Measurements from ENCODE around the gene CORO7.

CORO7 gene

GRCh38 chr16:4313563-4314531, 102.5 kb downstream of the CORO7 start:
- TF ChIP-seq CTCF (IDR thresholded peaks at IDR 0.05; ENCODE audit: low read depth, low read length), result peak; percentile 55
- DNase-seq (ENCODE audit: extremely low read depth, low read depth), result no peak

DNA sequence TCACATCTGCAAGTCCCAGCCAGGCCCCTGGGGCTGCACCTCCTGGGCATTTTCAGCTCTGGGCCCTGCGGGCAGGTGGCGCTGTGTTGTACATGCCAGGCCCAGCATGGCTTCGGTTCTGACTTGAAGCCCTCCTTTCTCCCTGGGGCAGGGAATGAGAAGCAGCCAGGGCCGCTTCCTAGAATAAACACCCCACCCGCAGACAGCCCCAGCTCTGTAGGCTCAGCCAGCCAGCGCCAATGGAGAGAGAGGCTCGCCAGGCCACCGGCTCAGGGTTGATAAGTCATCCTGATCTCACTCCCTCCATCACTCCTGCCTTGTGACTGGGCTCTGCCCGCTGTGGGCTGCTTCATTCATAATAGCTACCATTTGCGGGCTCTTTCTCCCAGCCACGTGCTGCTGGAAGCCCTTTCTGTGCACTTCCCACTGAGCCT, 106.5 kb downstream of the CORO7 start:
- peak; percentile 79 for DNase-seq (ENCODE audit: extremely low read depth, low read depth)
- TF ChIP-seq CTCF (IDR thresholded peaks at IDR 0.05; ENCODE audit: low read depth, low read length), result peak; percentile 80

- TF ChIP-seq CTCF (IDR thresholded peaks at IDR 0.05; ENCODE audit: low read depth, low read length), result no peak
Measured at GRCh38 chr16:4309102-4309832, 107.1 kb downstream of the CORO7 start.

DNA sequence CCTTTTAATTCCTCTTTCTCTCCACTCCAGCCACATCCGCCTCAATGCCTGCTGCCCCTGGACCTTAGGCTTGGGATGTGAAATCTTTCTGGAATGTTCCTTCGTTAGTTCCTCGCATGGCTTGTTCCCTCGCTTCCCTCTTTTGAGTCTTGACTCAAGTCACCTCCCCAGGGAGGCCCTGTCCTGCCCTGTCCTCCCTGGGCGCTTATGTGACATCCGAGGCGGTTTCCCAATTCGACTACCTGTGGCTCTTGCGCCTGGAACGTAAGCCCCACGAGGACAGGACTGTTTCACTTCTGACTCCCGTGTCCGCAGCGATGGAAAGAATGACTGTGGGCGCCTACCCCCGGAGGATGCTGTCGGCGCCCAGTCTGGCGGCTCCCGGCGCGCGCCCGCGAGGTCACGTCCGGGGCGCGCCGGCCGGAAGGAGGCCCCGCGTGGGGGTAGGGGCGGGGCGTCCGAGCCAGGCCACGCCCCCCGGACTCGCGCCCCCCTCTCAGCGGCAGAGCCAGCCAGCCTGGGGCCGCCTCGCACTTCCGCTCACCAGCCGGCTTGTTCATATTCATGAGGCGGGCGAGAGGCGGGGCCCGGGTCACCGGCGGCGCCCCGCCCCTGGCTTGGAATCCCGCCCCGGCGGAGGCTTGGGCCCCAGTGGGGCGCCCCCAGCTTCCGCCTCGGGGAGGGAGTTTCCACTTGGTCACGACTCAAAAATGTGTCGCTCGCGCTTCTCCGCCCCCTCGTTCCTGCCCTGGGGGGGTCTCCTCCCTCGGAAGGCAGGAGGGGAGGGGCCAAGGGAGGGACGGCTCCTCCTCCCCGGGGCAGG, 109.0 kb downstream of the CORO7 start:
- TF ChIP-seq CTCF (IDR thresholded peaks at IDR 0.05; ENCODE audit: low read depth, low read length), result no peak
- DNase-seq (ENCODE audit: extremely low read depth, low read depth), result peak; percentile 89

More at GRCh38 chr16:4309102-4309832, 107.1 kb downstream of the CORO7 start:
- no peak for DNase-seq (ENCODE audit: extremely low read depth, low read depth)

- no peak for TF ChIP-seq CTCF (IDR thresholded peaks at IDR 0.05; ENCODE audit: low read depth, low read length)
- no peak for DNase-seq (ENCODE audit: extremely low read depth, low read depth)
Measured at GRCh38 chr16:4306470-4307214, 109.8 kb downstream of the CORO7 start.
